Measurements from ENCODE around the gene TAMM41.

DNA sequence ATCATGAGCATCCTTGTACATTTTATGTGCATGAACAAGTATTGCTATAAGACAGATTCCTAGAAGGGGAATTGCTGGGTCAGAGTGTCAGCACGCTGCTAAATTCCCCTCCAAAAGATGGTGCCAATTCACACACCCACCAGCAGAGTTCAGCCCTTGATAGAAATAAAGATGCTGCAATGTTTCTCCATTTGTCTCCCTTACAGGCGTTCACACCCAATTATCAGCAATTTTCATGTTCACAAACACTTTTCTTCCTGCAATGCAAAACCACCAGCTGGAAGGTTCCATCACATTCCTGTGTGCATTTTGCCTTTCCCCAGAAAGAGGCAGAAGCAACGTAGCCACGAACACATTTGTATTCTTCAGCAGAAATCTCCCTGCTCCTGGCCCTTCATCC, 3.3 kb upstream of the TAMM41 start:
- TF ChIP-seq, protein P1, sequence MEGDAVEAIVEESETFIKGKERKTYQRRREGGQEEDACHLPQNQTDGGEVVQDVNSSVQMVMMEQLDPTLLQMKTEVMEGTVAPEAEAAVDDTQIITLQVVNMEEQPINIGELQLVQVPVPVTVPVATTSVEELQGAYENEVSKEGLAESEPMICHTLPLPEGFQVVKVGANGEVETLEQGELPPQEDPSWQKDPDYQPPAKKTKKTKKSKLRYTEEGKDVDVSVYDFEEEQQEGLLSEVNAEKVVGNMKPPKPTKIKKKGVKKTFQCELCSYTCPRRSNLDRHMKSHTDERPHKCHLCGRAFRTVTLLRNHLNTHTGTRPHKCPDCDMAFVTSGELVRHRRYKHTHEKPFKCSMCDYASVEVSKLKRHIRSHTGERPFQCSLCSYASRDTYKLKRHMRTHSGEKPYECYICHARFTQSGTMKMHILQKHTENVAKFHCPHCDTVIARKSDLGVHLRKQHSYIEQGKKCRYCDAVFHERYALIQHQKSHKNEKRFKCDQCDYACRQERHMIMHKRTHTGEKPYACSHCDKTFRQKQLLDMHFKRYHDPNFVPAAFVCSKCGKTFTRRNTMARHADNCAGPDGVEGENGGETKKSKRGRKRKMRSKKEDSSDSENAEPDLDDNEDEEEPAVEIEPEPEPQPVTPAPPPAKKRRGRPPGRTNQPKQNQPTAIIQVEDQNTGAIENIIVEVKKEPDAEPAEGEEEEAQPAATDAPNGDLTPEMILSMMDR (IDR thresholded peaks at IDR 0.05): peak; percentile 24
- no peak for TF ChIP-seq EZH2 (IDR thresholded peaks at IDR 0.05)
- TF ChIP-seq EZH2phosphoT487 (IDR thresholded peaks at IDR 0.05): no peak

All from neural progenitor cell (in vitro differentiated cells).